Inferior parietal cortex (tissue), 1 donor: ENCODE data around the gene TMEM98.
"Not testable (repeated sequence)": the region's sequence is repeated elsewhere in the genome, so short reads cannot be mapped to it uniquely, and the experiment has no call there.

Experiments used
- DNase-seq: peaks from one replicate; pipeline ENCODE4 v3.0.0-alpha.2; 2016; ENCODE audit errors: extremely low spot score

TMEM98 gene

GRCh38 chr17:32914181-32914580 is 13.8 kb upstream of the TMEM98 start:
- DNase-seq, result no peak

- no peak for DNase-seq
Measured at GRCh38 chr17:32915245-32915644, 12.7 kb upstream of the TMEM98 start.

DNA sequence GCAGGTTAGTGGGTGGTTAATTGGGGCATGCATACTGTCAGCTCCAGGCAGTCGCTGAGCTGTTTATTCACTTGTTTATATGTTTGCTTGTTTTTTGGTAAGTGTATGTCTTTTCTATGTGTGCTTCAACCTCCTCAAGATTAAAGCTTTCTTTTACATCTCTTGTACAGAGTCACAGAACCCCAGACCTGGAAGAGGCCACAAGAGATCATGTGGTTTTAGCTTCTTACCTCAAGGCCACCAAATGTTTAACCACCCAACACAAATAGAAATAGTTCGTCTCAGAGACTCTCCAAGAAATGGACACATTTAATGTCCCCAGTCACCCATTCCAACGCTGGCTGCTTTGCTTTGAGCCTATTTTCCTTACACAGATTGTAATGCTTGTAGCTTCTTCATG is 11.8 kb upstream of the TMEM98 start:
- DNase-seq, result no peak

DNA sequence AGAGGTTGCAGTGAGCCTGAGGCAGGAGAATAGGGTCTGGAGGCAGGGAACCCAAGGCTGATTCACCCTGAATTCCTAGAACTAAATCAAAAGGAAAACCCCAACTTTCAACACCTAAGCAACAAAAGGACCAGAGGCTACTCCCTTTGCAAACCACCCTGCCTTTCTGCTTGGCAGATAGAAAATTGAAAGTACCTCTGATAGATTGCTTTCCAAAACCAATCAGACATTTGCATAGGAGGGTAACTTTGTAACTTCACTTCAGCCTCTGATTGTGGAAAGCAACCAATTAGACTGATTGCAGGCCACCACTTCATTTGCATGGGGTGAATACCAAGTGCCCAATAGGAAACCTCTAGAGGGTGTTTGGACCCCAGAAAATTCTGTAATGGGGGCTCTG is 10.9 kb upstream of the TMEM98 start:
- no peak for DNase-seq

- no peak for DNase-seq
Measured at GRCh38 chr17:32917842-32918241, 10.1 kb upstream of the TMEM98 start.

DNA sequence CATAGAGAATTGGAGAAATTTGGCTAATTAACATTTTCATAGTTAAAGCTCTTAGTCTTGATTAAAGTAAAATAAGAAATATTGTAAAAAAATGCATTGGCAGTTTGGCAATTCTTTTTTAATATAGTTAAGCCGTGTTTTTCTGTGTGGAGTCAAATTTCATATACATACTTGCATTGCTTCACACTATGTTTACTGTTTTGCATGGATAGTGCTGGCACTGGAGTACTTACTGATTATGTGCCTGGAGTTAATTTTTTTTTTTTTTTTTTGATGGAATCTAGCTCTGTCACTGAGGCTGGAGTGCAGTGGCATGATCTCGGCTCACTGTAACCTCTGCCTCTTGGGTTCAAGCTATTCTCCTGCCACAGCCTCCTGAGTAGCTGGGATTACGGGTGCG is 8.1 kb upstream of the TMEM98 start:
- not testable (repeated sequence) for DNase-seq

GRCh38 chr17:32920293-32920692 is 7.7 kb upstream of the TMEM98 start:
- no peak for DNase-seq

DNA sequence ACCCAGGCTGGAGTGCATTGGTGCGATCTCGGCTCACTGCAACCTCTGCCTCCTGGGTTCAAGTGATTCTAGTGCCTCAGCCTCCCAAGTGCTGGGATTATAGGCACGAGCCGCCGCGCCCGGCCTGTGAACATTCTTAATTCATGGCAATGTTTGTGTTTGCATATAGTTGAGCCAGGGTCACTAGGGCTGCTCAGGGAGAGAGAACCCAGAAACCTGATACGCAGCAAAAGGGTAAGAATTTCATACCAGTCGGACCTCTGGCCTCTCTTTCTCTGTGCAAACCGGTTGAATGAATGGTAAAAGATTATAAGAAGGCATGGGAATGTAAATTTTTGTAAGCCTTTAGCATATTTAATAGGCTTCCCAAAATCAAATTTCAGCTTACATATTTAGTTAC is 6.9 kb upstream of the TMEM98 start:
- no peak for DNase-seq

DNA sequence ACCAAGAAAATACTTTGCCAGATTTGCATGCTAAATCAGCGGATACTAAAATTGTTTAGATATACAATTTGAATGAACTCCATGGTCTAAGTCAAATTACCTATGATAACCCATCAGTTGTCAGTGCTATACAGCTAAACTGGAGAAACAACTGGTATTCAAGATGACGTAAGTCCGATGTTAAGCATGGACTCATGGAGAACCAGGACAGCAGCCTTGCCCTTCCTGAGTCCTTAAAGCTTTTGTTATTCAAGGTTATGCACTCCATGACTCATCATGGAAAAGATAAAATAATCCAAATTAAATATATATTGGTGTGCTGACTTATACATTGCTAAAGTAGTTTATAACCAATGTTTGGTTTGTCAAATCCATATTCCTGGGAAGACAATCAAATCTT is 4.0 kb upstream of the TMEM98 start:
- not testable (repeated sequence) for DNase-seq

DNA sequence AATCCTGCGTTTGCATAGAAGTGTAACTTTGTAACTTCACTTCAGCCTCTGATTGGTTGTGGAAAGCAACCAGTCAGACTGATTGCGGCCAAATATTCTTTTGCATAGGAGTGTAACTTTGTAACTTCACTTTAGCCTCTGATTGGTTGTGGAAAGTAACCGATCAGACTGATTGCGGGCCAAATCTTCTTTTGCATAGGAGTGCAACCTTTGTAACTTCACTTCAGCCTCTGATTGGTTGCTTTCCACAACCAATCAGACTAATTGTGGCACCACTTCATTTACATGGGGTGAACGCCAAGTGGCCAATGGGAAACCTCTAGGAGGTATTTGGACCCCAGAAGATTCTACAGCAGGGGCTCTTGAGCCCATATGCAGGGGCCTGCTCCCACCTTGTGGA is 1.8 kb upstream of the TMEM98 start:
- DNase-seq, result no peak

GRCh38 chr17:32926789-32927188 is 1.2 kb upstream of the TMEM98 start:
- DNase-seq, result not testable (repeated sequence)

- no peak for DNase-seq
Measured at GRCh38 chr17:32927201-32927723, 691 bp upstream of the TMEM98 start.

DNA sequence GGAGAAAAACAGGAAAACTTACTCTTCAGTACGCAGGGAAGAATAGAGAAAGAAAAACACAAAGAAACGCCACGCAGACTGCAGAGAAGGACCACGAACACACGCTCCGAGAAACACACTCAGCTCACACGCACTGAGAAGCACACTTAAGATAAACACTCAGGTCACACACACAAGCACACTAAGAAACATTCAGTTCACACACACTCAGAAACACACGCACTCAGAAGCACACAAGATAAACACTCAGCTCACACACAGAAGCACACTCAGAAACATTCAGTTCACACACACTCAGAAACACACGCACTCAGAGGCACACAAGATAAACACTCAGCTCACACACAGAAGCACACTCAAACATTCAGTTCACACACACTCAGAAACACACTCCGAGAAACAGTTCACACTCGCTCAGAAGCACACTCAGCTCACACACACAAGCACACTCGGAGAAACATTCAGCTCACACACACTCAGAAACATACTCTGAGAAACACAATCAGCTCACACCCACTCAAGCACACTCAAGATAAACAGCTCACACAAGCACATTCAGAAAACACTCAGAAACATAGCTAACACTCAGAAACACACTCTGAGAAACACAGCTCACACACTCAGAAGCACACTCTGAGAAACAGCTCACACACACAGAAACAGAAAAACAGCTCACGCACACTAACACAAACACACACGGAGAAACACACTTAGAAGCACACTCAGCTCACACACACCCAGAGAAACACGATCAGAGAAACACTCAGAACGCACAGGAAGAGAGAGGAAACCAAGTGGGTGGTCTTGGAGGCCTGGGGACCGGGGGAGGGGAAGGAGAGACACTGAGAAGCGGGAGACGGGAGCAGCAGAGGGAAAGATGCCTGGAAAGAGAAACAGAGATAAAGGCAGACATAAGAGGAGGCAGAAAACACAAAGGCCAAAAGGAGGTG is 908 bp downstream of the TMEM98 start:
- no peak for DNase-seq

- DNase-seq, result no peak
Measured at GRCh38 chr17:32929588-32929987, 1.6 kb downstream of the TMEM98 start.

GRCh38 chr17:32930512-32930911 is 2.6 kb downstream of the TMEM98 start:
- no peak for DNase-seq

DNA sequence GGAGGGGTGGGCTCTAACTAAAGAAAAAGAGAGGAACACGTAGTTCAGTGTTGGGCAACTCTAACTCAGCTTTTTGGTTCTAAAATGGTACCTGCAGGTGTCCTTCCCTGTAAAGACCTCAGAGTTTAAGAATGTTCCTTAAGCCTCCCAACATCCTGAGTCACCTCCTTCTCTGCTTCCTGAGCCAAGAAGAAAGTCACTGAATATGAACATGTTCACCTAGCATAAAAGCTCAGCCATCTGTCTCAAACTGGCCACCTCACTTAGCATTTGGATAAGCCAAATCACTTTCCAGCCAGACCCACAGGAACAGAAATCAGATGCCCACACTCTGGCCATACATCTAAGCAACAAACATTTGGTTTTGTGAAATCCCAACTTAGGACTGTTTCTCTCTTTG is 3.7 kb downstream of the TMEM98 start:
- DNase-seq, result no peak

- DNase-seq, result no peak
Measured at GRCh38 chr17:32933881-32934280, 5.9 kb downstream of the TMEM98 start.

DNA sequence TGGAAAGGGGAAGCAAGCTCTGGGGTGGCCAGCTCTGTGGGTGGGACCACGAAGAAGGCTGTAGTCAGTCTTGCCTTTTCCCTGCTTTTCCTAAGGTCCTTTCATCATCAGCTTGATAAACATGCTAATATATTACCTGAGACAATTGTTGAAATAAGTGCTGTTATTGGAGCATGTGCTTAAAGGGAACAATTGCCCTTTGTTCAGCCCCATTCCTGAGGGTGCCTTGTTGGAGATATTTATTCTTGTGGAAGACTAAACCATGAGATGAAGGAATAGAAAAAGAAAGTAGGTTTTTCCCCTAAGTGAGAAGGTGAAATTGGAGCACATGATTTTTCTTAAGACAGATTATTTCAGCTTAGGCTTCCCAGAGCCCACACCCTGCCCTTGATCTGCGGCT is 7.8 kb downstream of the TMEM98 start:
- DNase-seq, result no peak

DNA sequence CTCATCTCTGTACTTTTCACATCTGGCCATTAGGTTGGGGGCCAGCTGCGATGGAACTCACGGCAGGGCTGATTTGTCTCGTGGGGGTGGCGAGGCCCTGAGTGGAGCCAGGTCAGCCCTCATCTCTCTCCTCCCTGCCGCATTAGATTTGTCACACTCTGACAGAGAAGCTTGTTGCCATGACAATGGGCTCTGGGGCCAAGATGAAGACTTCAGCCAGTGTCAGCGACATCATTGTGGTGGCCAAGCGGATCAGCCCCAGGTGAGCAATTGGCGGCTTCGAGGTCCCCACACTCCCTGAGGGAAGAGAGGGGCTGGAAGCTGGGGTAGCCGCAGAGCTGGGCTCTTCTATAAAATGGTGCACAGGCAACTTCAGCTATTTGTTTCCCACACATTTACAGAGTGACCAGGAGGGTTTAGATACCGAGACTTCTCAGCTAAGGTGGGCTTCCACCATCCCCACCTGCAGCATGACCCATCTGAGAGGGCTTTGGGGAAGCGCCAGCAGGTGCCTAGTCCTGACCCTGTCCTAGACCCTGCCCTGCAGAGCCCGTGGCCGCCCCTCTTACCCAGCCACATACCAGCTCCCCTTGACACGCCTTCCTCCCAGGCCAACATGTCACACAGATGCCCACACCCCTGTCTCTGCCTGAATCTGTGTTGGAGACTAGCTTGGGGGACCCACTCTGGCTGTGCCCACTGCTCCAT is 8.4 kb downstream of the TMEM98 start:
- DNase-seq, result no peak

GRCh38 chr17:32936894-32937500 is 9.0 kb downstream of the TMEM98 start:
- peak; percentile 63 for DNase-seq

- DNase-seq, result no peak
Measured at GRCh38 chr17:32940706-32941390, 12.9 kb downstream of the TMEM98 start.
